GM21619 (cell line): ENCODE measurements around the gene COX14.
"Not testable (repeated sequence)": the region's sequence is repeated elsewhere in the genome, so short reads cannot be mapped to it uniquely, and the experiment has no call there.

Experiments
- ATAC-seq: cut with Tn5 transposase; IDR thresholded peaks from one replicate; pipeline ENCODE4 v1.9.1; 2021; ENCODE audit not compliant: unreplicated experiment

COX14 gene

DNA sequence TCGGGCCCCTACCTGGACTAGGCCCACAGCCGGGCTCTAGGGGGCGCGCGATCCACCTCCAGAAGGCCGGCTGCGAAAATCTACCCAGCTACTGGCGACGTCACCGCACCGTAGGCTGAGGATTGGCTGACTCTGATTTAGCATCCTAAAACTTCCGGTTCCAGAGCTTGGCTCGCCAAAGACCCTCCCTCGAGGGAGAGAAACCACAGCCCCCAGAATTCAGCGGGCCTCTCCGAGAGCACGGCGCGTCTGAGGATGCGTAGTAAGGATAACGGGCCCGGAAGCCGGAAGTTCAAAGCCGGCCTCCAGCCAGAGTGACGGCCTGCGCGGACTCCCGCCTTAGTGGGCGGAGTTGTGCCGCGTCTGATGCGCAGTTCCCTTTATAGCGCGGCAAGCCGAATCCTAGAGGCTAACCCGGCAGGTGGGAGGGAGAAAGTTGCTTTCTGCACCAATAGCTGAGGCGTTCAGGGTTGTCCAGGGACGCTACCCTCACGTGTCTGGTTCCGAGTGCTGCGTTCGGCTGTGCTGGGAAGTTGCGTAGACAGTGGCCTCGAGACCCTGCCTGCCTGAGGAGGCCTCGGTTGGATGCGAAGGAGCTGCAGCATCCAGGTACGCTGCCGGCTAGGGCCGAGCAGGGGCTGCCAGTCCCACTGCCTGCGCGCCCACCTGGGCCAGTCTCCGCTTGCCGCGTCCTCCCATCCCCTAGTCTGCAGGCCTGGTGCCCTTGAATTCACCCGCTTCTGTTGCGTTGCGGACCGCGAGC is at the start of gene COX14:
Gene COX14 (plus strand): TSS at position 544 of the 763 bp plus-strand sequence. CDS start 7,808 bp downstream, outside the sequence.
- ATAC-seq = peak; percentile 75

DNA sequence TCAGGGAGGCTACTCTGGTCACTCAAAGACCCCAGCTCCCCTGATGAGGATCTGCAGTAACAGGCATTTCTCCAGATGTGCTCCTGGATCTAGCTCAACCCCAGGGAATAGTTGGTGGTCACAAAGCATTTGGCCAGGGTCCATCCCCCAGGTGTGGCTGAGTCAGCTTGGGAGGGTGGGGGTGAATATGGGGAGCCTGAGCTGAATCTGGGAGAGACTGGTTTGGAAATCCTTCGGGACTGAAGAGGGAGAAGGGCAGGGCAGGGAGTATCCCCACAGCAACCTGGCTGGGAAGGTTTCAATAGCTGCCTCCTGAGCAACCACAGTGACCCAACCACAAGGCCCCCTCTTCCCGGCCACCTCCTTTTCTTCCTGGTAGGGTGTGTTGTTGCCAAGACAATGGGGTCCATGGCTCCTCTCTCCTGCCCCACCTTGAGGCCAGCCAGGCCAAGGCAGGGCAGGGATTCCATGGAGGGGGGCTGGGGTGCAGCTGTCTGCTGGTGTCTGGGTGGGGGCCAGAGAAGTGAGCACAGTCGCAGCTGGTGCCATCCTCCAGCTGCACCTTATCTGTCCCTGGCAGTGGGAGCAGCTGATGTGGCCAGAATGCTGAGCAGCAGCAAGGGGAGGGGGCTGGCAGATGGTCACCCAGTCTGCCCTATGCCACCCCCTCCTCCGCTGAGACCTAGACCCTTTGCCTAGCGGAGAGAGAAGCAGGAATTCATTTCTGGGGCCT is 49.1 kb upstream of the COX14 start:
- ATAC-seq = no peak

DNA sequence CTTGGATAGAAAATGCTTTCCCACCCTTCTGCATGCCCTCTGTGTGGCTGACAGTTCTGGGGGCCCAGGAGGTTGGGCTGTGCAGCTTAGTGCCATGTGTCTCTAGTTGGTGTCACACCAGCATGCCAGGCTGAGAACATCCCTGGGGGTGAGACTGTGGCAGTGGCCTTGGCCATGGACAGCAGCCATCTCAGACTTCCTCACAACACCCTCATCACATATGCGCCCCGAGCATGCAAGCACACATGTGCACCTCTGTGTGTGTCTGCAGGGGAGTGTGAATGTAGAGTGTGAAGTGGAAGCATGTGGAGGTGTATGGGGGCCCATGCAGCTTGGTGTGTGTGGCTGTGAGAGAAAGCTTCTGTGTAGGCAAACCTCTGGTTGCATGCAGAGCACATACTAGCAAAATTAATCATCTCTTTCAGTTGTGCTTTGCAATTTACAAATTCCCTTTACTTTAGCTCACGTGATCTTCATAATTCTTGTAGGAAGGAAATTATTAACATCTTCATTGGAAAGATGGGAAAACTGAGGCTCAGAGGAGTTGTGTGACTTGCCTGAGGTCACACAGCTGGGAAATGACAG is 46.2 kb upstream of the COX14 start:
- no peak for ATAC-seq

DNA sequence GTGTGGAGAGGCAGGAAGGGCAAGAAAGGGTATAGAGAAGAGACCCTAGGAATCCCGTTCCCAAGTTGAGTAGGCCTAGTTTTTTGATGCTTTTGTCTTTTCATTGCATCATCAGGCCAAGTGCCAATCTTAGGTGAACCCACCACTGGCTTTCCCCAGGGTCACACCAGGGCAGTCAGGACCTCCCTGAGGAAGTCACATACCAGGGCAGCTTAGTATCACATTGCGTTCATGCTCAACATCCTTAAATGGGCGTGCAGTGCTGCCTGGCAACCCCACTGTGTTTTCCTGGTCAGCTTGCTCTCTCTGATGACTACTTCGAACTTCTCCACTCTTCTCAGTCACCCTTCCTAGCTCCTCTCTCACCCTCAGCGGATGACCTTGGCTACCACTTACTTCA is 45.6 kb upstream of the COX14 start:
- no peak for ATAC-seq

DNA sequence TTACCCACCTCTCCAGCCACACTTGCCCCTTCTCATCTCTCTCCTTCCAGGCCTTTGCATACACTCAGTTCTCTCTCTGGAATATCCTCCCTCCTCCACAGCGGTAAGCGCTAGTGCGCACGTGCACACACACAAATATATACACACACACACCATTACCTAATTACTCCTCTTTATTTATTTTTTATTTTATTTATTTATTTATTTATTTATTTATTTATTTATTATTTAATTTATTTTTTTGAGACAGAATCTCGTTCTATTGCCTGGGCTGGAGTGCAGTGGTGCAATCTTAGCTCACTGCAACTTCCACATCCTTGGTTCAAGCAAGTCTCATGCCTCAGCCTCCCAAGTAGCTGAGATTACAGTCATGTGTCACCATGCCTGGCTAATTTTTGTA is 43.0 kb upstream of the COX14 start:
- no peak for ATAC-seq

DNA sequence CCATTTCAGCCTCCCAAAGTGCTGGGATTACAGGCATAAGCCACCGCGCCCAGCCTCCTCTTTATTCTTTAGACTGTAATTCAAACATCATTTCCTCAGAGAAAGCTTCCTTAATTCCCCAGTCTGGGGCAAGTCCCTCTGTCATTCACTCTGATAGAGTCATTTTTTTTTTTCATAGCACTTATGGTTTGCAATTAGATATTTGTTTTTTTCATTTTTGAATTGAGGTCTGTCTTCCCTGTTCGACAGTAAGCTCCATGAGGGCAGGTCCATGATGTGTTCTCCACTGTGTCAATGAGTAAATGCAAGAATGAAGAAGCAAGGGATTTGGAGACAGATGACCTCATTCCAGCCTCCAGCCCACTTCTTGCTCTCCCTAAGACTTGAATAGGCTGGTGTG is 42.5 kb upstream of the COX14 start:
- ATAC-seq = no peak

DNA sequence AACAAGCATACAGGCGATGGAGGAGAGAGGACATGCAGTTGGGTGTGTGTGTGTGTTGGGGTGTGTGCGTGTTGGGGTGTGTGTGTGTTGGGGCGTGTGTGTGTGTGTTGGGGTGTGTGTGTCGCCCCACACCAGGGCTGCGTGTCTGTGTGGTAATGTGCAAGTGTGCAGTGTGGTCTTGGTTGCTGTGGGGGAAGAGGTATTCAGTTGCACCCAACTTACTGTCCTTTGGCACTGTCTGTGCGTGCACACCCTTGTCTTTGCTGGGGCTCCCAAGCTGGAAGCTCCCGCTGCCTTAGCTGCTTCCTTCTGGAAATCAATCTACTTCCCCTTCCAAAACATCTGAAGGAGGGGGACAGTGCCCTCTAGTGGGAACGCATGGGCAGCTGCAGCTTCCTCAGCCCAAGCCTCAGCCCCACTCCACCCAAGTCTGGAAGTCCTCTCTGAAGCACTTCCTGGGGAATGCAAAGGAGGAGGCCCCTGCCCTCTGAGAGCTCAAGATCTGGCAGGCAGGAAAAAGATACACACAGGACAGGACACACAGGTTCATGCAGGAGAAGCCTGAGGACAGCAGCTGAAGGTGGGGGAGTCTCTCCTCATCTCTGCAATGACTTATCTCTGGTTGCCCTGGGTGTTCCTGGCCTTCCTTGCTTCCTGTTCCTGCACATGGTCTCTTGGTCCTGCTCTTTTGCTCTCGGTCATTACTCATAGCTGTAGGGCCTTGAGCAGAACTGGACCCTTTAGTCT is 41.5 kb upstream of the COX14 start:
- no peak for ATAC-seq

DNA sequence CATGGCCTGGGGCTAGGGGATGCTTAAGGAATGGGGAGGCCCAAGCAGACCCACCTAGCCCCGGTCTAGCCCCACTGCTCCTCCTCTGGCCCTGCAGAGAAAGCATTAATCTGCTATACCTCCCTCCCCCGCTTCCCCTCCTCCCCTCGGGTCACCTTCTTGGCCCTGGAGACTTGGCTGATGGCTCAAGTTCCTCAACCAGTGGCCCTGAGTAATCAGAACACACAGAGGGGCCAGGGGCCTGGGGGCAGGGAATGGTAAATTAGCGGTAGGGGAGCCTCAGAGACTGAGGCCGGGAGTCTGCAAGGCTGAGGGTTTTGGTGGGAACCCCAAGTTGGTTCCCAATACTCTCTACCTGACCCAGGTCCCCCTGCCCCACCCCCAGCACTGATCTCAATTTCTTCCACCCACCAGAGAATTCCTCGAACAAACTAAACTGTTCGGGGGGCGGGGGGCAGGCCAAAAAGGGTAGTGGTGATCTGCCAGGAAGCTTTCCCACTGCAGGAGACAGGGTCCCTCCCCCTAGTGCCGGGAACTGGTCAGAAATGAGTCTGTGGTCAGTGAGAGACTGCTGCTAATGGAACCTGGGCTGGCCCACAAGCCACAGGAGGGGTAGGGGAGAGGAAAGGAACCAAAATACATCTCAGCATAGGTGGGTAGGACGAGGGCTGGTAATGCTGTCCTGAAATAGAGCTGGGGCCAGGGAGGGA is 39.7 kb upstream of the COX14 start:
- no peak for ATAC-seq

DNA sequence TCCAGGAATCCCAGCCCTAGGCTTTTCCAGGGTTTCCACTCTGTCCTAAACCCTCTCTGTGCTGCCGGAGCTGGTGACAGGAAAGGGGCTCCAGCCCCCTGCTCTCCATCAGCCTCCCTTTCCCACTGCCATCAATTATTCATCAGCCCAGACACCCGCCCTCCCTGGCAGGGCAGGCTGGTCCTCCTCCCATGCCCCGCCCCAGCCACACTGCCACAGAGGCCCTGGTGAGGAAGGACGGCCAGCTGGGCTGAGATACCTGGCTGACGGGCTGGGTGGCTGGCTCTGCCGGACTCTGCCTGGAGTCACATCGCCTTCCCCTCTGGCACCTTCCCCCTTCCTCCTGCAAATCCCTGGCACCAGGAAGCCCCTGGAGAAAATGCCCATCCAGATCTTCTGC is 38.8 kb upstream of the COX14 start:
- no peak for ATAC-seq

DNA sequence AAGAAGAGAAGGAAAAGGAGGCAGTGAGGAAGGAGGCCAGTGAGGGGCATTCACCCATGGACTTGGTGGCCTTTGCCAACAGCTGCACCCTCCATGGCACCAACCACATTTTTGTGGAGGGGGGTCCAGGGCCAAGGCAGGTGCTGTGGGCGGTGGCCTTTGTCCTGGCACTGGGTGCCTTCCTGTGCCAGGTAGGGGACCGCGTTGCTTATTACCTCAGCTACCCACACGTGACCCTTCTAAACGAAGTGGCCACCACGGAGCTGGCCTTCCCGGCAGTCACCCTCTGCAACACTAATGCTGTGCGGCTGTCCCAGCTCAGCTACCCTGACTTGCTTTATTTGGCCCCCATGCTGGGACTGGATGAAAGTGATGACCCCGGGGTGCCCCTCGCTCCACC is 38.3 kb upstream of the COX14 start:
- ATAC-seq = no peak

DNA sequence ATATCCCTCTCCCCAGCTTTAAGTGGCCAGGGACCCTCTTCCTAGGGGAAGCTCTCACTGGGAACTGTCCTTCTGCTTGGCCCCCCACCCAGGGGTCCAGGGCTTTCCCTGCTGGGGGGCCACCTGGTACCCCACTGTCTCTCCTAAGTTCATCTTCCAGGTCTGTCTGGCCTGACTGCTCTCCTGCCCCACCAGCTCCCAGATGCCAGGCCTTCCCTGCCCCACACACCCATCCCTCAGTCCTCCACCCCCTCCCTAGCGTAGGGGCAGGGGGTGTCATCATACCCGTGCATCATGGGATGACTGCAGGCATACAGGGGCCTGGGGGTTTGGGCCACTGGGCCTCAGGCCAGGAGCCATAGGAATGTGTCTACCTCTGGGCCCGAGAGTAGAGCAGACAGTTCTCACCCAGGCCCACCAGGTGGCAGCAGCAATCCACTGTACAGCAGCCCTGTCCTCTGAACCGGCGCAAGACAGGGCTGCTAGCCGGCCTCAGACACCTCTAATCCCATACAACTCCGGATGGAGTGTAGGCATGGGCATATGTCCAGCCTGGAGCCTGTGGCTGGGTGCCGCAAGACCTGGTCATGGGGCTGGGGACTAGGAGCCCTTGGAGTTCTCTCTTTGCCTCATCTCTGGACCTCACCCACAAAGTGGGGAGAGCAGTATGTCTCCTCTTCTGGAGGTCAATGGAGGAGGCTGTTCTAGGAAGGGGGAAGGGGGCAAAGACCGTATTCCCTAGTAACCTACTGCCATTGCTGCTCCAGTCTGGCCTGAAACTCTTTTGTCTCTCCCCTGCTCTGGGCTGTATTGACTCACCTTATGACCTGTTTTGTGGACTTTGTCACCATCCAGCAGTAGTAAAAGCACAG is 36.9 kb upstream of the COX14 start:
- ATAC-seq = peak; percentile 80

DNA sequence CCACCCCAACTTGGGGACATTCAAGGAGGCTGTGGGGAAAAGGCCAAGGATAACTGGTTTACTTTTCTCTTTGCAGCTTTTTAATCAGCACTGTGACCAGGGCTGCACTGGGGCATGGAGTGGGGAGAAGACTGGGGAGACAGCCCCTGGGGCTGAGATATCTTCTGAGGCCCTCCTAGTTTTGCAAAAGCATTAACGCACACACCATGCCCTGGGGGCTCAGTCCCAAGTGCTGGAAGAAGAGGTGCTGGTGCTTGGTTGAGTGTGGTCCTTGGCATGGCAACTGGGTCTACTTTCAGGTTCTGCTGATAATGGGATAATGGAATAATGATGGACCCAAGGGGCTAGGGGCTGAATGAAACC is 36.2 kb upstream of the COX14 start:
- ATAC-seq = no peak

DNA sequence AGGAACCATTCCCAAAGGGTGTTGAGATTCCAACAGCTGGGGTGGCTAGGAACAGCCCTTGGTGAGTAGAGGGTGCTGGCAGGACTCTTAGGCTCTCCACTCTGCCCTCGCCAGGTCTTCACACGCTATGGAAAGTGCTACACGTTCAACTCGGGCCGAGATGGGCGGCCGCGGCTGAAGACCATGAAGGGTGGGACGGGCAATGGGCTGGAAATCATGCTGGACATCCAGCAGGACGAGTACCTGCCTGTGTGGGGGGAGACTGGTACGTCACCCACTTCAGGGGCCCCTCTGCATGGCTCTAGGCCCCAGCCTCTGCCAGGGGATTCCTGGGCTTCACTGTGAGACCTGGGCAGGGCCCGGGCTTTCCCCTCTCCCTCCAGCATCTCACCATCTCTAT is 34.9 kb upstream of the COX14 start:
- no peak for ATAC-seq

DNA sequence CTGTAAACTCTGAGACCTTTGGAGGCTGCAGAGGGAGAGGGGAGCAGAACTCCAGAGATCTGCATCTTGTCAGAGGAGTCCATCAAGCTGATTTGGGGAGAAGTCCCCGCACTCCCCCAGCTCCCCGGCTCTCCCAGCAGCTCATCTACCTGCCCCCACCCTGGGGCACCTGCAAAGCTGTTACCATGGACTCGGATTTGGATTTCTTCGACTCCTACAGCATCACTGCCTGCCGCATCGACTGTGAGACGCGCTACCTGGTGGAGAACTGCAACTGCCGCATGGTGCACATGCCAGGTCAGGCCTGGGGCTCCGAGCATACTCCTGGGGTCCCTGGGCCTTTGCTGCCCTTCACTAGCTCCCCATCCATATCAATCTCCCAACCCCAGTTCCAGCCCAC is 33.8 kb upstream of the COX14 start:
- no peak for ATAC-seq

DNA sequence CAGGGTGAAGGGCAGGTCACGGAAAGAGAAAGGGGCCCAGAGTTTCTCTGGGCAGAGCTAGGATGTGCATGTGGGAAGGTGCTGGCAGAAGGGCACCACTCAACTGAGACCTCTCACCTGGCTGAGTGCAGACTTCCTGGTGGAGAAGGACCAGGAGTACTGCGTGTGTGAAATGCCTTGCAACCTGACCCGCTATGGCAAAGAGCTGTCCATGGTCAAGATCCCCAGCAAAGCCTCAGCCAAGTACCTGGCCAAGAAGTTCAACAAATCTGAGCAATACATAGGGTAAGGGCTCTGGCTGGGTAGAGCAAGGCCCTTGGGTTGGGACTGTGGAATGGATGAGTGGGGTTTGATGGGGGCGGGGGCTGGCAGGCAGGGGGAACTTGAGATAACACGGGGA is 32.3 kb upstream of the COX14 start:
- no peak for ATAC-seq

DNA sequence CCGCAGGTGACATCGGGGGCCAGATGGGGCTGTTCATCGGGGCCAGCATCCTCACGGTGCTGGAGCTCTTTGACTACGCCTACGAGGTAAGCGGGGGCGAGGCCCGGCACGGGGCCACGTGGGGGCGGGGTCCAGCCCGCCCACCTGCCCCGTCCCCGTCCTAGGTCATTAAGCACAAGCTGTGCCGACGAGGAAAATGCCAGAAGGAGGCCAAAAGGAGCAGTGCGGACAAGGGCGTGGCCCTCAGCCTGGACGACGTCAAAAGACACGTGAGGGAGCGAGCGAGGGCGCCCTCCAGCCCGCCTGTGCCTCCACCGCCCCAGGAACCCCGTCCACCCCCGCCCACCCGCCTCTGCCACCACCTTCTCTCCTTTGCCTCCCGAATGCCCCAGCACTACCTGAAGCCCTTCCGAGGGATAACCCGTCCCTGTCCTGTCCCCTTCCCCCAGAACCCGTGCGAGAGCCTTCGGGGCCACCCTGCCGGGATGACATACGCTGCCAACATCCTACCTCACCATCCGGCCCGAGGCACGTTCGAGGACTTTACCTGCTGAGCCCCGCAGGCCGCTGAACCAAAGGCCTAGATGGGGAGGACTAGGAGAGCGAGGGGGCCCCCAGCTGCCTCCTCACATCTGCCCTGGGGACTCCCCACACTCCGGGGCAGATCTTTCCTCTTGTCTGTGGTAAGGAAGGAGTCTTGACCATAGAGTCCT is 30.8 kb upstream of the COX14 start:
- ATAC-seq = no peak

DNA sequence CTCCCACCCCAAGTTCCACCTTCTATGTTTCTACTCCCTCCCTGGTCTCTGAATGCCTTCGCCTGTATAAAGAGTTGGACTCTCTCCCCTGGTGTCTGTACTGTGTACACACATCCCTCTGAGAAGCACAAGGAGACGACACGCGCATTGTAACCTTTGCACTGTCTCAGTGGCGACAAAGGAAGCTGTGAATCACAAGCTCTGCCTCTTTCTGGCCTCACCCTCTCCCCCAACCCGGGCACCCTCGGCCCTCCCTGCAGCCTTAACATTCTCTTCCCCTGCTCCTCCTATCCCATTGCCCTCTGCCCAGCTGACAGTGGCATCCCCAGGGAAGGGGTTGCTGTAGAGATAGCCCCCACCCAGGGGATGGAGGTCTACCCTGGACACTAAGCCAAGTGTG is 29.4 kb upstream of the COX14 start:
- no peak for ATAC-seq

DNA sequence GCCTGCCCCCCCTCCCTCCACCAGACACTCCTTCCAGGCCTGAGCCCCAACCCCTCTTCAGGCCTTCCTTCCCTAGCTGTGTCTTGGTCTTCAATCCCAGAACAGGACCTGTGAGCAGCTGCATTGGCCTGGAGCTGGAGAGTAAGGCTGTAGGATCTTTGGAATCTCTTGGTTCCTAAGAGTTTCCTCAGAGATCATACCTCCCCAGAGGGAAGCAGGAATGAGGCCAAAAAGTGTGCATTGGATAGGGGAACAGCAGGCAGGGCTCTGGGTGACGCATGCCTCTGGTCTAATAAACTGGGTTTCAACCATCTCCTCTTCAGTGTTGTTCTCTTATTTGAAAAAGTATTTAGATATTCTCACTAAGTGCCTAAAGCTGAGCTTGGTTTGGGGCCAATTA is 28.7 kb upstream of the COX14 start:
- ATAC-seq = no peak

DNA sequence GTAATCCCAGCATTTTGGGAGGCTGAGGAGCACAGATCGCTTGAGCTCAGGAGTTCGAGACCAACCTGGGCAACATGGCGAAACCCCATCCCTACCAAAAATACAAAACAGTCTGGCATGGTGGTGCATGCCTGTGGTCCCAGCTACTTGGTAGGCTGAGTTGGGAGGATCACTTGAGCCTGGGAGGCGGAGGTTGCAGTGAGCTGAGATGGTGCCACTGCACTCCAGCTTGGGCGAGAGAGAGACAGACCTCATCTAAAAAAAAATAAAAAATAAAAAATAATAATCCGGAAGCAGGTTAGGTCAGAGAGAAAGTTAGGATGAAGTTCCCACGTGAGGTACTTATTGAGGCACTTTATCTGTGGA is 27.6 kb upstream of the COX14 start:
- not testable (repeated sequence) for ATAC-seq
